Fibroblast of mammary gland (primary cell): ENCODE measurements around the gene ARHGAP22.
"Not testable (repeated sequence)": the region's sequence is repeated elsewhere in the genome, so short reads cannot be mapped to it uniquely, and the experiment has no call there.

Experiments
- DNase-seq: peaks from one replicate; pipeline ENCODE4 v3.0.0-alpha.2; 2010; ENCODE audit warnings: low read depth
- H3K4me3 ChIP-seq: 2 replicates; pipeline ENCODE4 v1.5.1; 2011; ENCODE audit warnings: low read depth, mild to moderate bottlenecking, low read length, moderate library complexity; ENCODE audit not compliant: control insufficient read depth
- CTCF ChIP-seq: conservative IDR thresholded peaks from 2 replicates; pipeline ENCODE4 v1.5.1; 2011; ENCODE audit warnings: low read depth, low read length, inconsistent platforms; ENCODE audit not compliant: control insufficient read depth, insufficient read depth

Gene ARHGAP22

GRCh38 chr10:48437546-48437945 is 167.3 kb downstream of the ARHGAP22 start:
- no peak for DNase-seq
- no peak overlapping the region for H3K4me3 ChIP-seq
- TF ChIP-seq CTCF, result no peak

- no peak for DNase-seq
- H3K4me3 ChIP-seq, result no peak overlapping the region
- no peak for TF ChIP-seq CTCF
Observed at GRCh38 chr10:48431871-48432270, 173.0 kb downstream of the ARHGAP22 start.

GRCh38 chr10:48430402-48430993 is 174.4 kb downstream of the ARHGAP22 start:
- no peak for DNase-seq
- no peak for TF ChIP-seq CTCF

GRCh38 chr10:48429309-48429708 is 175.6 kb downstream of the ARHGAP22 start:
- no peak for DNase-seq
- no peak for TF ChIP-seq CTCF
- no peak overlapping the region for H3K4me3 ChIP-seq

More at GRCh38 chr10:48430402-48430993, 174.4 kb downstream of the ARHGAP22 start:
- no peak overlapping the region for H3K4me3 ChIP-seq

- TF ChIP-seq CTCF, result no peak
- DNase-seq, result no peak
- no peak overlapping the region for H3K4me3 ChIP-seq
Observed at GRCh38 chr10:48428896-48429295, 176.0 kb downstream of the ARHGAP22 start.

GRCh38 chr10:48423884-48424283 is 181.0 kb downstream of the ARHGAP22 start:
- DNase-seq, result no peak
- TF ChIP-seq CTCF, result no peak
- no peak overlapping the region for H3K4me3 ChIP-seq

- DNase-seq, H3K4me3 ChIP-seq: not testable (repeated sequence)
Observed at GRCh38 chr10:48421862-48422261, 183.0 kb downstream of the ARHGAP22 start.
